GM18873 (cell line): ENCODE results near the gene TSG101.
A peak's percentile ranks its signal among the peaks of the same experiment; 100 is the strongest.

ENCODE experiments used
- ATAC-seq: cut with Tn5 transposase; IDR thresholded peaks from one replicate; pipeline ENCODE4 v1.9.1; 2021; ENCODE audit warnings: mild to moderate bottlenecking, moderate library complexity, moderate number of reproducible peaks; ENCODE audit not compliant: unreplicated experiment, low FRiP score

TSG101 gene

GRCh38 chr11:18495271-18495670 lies 31.5 kb downstream of the TSG101 start:
- ATAC-seq, result no peak

GRCh38 chr11:18493310-18493709 lies 33.4 kb downstream of the TSG101 start:
- ATAC-seq, result no peak

GRCh38 chr11:18492888-18493287 lies 33.9 kb downstream of the TSG101 start:
- no peak for ATAC-seq

GRCh38 chr11:18491924-18492323 lies 34.8 kb downstream of the TSG101 start:
- ATAC-seq, result no peak

- ATAC-seq, result no peak
Observed at GRCh38 chr11:18490736-18491485, 35.8 kb downstream of the TSG101 start.

GRCh38 chr11:18490319-18490718 lies 36.4 kb downstream of the TSG101 start:
- ATAC-seq, result no peak

- peak; percentile 64 for ATAC-seq
Observed at GRCh38 chr11:18485913-18486528, 40.7 kb downstream of the TSG101 start.

- ATAC-seq, result no peak
Observed at GRCh38 chr11:18479063-18479462, 47.7 kb downstream of the TSG101 start.

- ATAC-seq, result no peak
Observed at GRCh38 chr11:18472587-18472986, 54.2 kb downstream of the TSG101 start.

- no peak for ATAC-seq
Observed at GRCh38 chr11:18471995-18472394, 54.7 kb downstream of the TSG101 start.

- no peak for ATAC-seq
Observed at GRCh38 chr11:18468961-18469360, 57.8 kb downstream of the TSG101 start.

GRCh38 chr11:18468059-18468458 lies 58.7 kb downstream of the TSG101 start:
- no peak for ATAC-seq

GRCh38 chr11:18466402-18466801 lies 60.3 kb downstream of the TSG101 start:
- no peak for ATAC-seq

- no peak for ATAC-seq
Observed at GRCh38 chr11:18463439-18463838, 63.3 kb downstream of the TSG101 start.

- no peak for ATAC-seq
Observed at GRCh38 chr11:18461909-18462308, 64.8 kb downstream of the TSG101 start.

- ATAC-seq, result no peak
Observed at GRCh38 chr11:18459634-18460033, 67.1 kb downstream of the TSG101 start.

GRCh38 chr11:18457450-18457849 lies 69.3 kb downstream of the TSG101 start:
- ATAC-seq, result no peak

GRCh38 chr11:18455686-18456372 lies 70.9 kb downstream of the TSG101 start, which contains the start of gene LDHAL6A:
Gene LDHAL6A (plus strand): TSS chr11:18455856. CDS start chr11:18456681, 825 bp downstream.
- ATAC-seq, result no peak

- no peak for ATAC-seq
Observed at GRCh38 chr11:18452927-18453326, 73.8 kb downstream of the TSG101 start.

GRCh38 chr11:18449251-18449650 lies 77.5 kb downstream of the TSG101 start:
- ATAC-seq, result no peak

- ATAC-seq, result no peak
Observed at GRCh38 chr11:18438691-18439090, 88.1 kb downstream of the TSG101 start.
